PC-3 (cell line): ENCODE data around the gene CHL1.

Source experiments
- CTCF ChIP-seq: fragments of 300-600 bp; sonication (generic); conservative IDR thresholded peaks from 2 replicates; pipeline ENCODE4 v1.5.1; 2017; ENCODE audit warnings: antibody characterized with exemption, low read depth, mild to moderate bottlenecking, low read length
- EZH2phosphoT487 ChIP-seq: fragments of 300-600 bp; sonication (generic); IDR thresholded peaks from 2 replicates; pipeline ENCODE4 v1.6.1; 2018; ENCODE audit warnings: mild to moderate bottlenecking, antibody characterized with exemption, low read length, borderline replicate concordance

- no peak for TF ChIP-seq EZH2phosphoT487
- no peak for TF ChIP-seq CTCF
Observed at GRCh38 chr3:247916-248315, 51.4 kb downstream of the CHL1 start.
